Loucy (cell line): ENCODE results near the gene F7.

Experiments
- EZH2phosphoT487 ChIP-seq: fragments of 200-600 bp; IDR thresholded peaks from 2 replicates; pipeline ENCODE4 v1.6.1; 2018; ENCODE audit warnings: antibody characterized with exemption, mild to moderate bottlenecking, moderate library complexity, borderline replicate concordance
- TF ChIP-seq, protein P1 (sequence below): fragments of 200-600 bp; sonication (generic); conservative IDR thresholded peaks from 2 replicates; pipeline ENCODE4 v1.5.1; 2014; ENCODE audit warnings: mild to moderate bottlenecking, antibody characterized with exemption, low read length

DNA sequence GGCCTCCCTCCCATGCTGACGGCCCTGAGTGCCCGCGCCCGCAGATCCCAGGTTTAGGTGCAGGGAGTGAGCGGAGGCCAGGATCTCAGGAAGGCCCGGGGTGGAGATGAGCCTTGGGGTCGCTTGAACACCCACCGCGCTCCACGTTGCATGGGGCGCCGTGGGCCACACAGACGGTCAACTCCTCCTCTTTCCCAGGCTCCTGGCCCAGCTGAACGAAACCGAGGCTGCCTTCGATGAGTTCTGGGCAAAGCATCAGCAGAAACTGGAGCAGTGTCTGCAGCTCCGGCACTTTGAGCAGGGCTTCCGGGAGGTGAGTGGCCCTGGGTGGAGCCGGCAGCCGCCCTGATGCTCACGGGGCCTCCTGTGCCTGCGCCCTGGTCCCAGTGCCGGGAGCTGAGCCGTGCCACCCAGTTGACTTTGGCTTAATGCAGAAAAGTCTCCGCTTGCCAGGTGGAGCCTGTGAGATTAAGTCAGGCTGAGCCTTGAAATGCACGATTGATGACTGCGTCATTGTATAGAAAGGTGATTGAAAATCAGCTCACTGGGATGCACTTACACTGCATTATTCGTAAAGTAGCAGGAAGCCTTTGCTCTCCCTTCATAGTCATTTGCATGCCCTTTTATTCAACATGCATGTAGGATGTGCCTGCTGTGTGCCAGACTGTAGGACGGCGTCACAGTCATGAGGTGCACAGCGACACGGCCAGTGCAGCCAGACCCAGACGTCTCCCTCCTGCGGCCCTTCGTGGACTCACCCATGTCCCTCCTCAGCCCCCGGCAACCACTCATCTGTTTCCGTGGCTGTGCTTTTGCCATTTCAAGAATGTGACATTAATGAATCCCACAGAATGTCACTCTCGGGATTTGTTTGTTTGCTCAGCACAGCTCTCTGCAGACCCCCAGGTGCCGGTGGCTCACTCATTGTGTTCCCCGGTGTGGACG is 35.5 kb upstream of the F7 start:
- TF ChIP-seq, protein P1, sequence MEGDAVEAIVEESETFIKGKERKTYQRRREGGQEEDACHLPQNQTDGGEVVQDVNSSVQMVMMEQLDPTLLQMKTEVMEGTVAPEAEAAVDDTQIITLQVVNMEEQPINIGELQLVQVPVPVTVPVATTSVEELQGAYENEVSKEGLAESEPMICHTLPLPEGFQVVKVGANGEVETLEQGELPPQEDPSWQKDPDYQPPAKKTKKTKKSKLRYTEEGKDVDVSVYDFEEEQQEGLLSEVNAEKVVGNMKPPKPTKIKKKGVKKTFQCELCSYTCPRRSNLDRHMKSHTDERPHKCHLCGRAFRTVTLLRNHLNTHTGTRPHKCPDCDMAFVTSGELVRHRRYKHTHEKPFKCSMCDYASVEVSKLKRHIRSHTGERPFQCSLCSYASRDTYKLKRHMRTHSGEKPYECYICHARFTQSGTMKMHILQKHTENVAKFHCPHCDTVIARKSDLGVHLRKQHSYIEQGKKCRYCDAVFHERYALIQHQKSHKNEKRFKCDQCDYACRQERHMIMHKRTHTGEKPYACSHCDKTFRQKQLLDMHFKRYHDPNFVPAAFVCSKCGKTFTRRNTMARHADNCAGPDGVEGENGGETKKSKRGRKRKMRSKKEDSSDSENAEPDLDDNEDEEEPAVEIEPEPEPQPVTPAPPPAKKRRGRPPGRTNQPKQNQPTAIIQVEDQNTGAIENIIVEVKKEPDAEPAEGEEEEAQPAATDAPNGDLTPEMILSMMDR = no peak
- no peak for TF ChIP-seq EZH2phosphoT487
